ENCODE data around the gene GABRA4.

The GABRA4 gene

DNA sequence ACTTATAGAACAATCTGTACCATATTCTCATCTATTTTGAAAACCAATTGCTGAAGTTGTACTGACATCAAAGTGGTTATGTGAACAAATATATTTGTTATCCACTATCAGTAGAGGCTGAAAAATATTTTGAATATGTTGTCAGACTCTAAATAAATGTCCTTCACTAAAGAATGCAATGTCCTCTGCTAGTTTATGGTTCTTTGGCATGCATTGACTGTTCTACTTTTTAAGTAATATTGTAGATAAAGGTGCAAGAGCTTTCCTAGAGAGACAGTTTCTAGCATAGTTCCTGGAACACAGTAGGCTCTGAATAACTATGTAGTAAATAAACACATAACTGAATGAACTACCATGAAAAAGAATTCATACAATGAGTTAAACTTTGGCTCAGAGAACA lies 66.2 kb downstream of the GABRA4 start:
- DNase-seq (ENCODE audit: low spot score) = no peak

DNA sequence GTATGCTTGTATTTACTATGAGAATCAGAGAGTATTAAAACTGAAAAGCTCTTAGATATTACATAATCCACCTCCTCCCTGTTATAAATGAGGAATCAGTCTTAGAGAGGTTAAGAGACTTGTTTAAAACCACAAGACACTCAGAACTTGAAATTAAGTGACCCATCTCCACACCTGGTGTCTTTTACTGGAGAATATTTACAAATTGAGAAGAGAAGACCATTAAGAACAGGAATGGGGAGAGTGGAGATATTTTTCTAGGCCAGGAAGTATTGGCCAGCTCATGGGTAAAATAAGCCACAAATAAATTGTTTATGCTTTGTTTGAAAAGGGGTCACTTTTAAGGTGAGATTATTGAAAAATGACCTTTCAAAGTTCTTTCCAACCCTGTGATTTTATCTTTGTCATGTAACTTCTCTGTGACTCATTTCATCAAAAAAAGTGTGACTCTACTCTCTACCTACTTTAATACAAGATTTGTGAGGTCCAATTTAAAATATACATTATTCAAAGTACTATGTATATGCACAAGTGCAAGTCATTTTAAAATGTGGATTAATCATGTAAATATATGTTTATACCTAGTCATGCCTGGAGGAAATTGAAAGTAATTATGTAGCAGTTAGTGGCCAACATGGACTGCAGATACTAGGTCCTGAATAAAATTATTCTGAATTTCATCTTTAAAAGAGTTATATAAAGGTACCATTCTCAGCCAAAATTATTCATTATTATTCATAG lies 68.4 kb downstream of the GABRA4 start:
- DNase-seq (ENCODE audit: low spot score) = no peak

DNA sequence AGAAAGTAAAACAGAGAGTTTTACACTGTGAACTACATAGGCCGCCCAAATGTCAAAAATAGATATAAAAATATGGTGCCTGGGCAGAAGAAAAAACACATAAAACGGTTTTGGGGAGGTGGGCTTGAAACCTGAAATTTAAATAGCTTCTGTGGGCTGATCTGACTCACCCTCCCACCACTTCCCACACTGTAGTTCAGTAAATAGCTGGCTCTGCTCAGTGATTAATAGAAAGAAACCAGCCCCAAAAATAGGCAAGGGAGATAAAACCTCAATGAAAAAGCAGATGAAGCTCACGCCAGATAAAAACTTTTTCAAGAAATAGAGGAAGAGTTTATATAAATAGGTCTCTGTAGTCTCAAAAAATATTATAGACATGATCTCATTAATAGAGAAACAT lies 71.2 kb downstream of the GABRA4 start:
- DNase-seq (ENCODE audit: low spot score) = no peak

DNA sequence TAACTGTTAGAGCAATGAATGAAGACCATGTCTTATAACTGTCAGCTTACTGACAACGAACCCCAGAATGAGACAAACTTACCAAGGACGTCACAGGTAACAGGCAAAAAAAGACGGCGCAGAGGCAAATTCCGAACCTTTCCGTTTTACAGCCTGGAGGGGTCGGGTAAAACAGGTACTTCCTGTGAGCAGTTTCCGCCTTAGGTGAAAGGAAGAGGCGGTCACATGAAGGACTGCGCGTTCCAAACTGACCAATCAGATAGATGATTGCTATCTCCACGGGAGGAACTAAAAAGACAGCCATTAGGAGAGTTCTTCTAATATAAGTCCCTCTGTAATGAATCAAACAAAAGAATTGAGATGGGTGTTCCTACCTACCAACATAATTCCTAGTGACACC lies 84.3 kb downstream of the GABRA4 start, which contains the start of gene COX7B2:
Gene COX7B2, minus strand, starts transcription at position 168 of the 400 bp plus-strand sequence. CDS start 174,053 bp downstream, outside the sequence.
- no peak for DNase-seq (ENCODE audit: low spot score)

DNA sequence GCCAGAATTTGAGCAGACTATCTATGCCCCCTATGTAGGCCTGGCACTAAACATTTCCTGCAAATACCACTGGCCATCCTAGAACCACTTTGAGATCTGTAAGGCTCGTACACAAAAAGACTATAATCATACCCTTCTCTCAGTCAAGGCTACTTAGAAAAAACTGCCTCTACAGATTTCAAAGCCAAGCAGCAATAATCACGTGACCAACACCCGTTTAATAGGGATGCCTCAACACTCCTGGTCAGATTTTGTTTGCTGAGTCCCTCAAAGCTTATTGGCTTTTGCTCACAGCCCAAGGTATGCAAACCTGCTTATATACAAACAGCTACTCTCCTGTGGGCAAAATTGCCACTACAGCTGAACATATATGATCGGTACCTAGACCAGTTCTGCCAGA lies 85.2 kb downstream of the GABRA4 start:
- no peak for DNase-seq (ENCODE audit: low spot score)

DNA sequence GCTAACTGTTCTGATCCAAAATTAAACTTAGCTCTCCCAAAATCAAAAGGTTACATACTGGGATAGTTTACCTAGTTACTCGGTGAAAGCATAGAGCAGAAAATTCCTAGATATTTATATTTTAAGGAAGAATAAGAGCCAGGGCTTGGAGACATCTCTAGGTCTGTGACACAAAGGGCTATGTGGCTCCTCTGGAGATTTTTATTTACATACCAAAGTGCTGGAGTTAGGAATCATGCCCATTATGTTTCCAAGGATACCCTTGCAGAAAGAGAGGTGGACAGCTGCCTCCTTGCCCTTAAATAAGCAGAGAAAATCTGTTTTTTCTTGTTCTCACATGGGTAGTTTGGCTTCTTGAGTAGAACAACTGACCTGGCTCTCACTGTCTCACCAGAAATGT lies 93.3 kb downstream of the GABRA4 start:
- no peak for DNase-seq (ENCODE audit: low spot score)

DNA sequence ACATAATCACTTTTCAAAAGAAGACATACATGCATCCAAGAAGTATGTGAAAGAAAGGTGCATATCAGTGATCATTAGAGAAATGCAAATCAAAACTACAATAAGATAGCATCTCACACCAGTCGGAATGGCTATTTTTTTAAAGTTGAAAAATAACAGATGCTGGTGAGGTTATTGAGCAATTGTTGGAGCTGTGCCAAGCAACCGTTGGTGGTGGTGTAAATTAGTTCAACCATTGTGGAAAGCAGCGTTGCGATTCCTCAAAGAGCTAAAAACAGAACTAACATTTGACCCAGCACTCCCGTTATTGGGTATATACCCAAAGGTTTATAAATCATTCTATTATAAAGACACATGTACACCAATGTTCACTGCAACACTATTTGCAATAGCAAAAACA lies 98.6 kb downstream of the GABRA4 start:
- DNase-seq (ENCODE audit: low spot score) = no peak

DNA sequence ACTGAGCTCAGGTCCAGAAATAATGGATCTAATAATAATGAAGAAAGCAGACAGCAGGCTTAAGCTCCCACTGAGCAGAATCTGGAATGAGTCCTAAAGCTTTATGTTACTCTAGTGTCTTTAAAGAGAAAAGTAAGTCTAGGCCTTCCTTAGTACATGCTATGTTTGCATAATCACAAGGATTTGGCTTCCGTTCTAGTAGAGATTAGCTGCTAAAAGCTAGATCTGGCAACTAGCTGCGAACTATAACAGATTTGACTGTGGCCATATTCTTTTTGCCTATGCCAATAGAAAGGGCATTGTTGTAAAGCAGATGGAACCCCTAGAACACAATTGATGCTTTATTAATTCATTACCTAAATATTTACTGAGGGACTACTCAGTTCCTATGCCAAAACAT lies 103.3 kb downstream of the GABRA4 start:
- no peak for DNase-seq (ENCODE audit: low spot score)

DNA sequence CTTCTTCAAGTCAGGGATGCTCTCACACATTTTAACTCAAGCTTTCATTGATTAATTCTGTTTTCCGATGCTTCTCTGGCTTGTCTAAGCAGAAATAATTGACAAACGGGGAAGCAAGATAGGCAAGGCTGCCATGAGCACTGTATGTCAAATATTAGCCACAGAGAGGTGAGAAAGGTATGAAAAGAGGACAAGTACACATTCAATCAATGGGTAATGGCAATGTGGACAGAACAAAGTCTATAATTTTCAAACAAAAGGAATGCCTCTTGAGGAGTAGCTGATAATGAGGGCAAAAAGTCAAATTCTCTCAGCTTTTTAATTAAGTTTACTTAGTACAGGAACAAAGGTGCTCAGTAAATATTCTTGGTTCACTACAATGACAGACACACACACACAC lies 104.0 kb downstream of the GABRA4 start:
- DNase-seq (ENCODE audit: low spot score) = no peak

DNA sequence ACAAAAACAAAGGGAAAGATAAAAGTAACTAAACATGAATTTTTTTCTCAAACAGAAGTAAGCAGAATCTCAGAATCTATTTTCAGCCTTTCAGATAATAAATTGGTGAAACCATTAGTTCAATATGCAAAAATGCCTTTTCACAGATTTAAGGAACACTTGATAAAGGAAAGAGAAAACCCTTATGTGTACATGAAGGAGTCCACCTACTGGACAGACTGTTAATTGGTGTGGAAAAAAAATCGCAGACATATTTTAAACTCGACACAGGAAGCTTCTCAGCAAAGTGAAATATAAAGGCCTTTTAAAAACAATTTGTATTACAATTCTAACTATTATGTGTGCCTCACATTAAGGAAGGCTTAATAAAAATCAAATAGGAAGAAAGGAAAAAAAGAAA lies 106.7 kb downstream of the GABRA4 start:
- DNase-seq (ENCODE audit: low spot score) = no peak

DNA sequence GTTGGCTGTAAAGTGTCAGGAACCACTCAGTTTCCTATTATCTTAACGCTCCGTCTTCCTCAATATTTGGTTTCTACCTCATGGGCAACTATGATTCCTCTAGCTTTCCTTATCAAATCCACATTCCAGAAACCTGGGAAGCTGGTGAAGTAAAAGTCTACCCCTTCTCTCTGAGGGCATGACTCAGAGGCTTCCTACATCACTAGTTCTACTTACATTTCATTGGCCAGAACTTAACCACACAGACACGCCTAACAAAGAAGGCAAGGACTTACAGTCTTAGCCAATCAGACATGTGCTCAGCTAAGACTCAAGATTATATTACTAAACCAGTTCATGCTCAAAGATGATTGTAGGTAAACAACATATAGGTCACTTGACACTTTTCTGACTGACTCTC lies 114.7 kb downstream of the GABRA4 start:
- no peak for DNase-seq (ENCODE audit: low spot score)

DNA sequence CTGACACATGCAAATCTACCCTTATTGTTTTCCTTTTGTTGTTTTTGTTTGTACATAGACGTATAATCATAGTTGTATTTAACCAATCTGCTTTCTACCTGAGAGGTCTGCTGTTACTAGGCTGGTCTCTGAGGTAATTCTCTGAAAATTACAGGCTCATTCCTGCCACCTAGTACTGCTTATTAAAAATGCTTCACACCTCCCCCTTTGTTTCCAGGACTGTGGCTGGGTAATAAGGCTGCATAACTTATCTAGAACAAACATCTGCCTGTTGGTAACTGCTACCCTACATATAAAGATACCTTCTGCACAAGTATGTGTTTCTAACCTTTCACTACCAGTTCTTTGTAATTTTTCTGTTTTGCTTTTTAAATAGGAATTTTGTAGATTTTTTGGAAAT lies 118.6 kb downstream of the GABRA4 start:
- DNase-seq (ENCODE audit: low spot score) = no peak

DNA sequence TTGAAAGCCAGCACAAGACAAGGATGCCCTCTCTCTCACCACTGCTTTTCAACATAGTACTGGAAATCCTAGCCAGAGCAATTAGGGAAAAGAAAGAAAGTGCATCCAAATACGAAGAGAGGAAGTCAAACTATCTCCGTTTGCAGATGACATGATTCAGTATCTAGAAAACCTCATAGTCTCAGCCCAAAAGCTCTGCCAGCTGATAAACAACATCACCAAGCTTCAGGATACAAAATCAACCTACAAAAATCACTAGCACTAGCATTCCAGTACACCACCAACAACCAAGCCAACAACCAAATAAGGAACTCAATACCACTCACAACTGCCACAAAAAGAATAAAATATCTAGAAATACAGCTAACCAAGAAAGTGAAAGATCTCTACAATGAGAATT lies 123.0 kb downstream of the GABRA4 start:
- DNase-seq (ENCODE audit: low spot score) = no peak
